ENCODE measurements around the gene ZNF609. TPM values are rescaled to one million over a fixed set of nuclear protein-coding genes. Genes with fewer than 3 reads are reported as not detected.

ZNF609 gene
- total and polyA plus RNA-seq, 4 donors: 5.4 to 46.7 (median 23.6) TPM

DNA sequence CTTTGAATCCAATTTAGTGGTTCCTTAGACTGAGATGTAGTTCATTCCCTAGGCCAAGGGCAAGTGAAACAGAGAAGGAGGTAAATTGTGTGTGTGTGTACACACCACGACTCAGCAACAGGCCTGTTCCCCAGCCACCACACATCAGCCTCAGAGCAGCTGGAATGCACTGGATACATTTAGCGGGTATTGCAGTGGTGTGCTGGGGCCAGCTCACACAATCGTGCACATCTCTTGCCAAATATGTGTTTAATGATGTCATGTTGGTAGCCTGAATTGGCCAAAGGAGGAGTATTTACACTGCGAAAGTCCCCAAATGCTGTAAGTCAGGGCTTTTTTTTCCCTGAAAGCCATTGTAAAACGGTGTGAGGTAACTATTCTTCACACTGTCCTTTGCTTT lies 232.8 kb downstream of the ZNF609 start:
- 2 to 3% methylated on average over 5 of the region's 5 CpGs for WGBS, 2 donors
- ATAC-seq (ENCODE audit: low FRiP score) (peak; percentile 79), DNase-seq (peak; percentile 76 to 83)
- no peak overlapping the region for H3K4me3 ChIP-seq (ENCODE audit: low read length in 2 of 2)
- peak overlapping the region in 1 of 2 donors; percentile 5 for H3K27ac ChIP-seq (ENCODE audit: low read depth in 1 of 2, low read length in 2 of 2)
- intact Hi-C loops (cut with DNase I): no loop called here
- H3K4me1 ChIP-seq (ENCODE audit: control insufficient read depth in 1 of 2, insufficient read depth in 2 of 2, low read length in 2 of 2): peaks cover 5 to 7% of the 10 kb centered on the region in 2 donors
- no peaks in the 10 kb centered on the region for H3K9me3 ChIP-seq (ENCODE audit: control insufficient read depth, low read length)
- H3K27me3 ChIP-seq (ENCODE audit: control insufficient read depth in 1 of 2, insufficient read depth in 2 of 2, low read length in 1 of 2): no peaks in the 10 kb centered on the region
- peaks cover 5 to 6% of the 10 kb centered on the region in 2 donors for H3K36me3 ChIP-seq (ENCODE audit: control insufficient read depth in 1 of 2, insufficient read depth in 2 of 2, low read length in 1 of 2)

DNA sequence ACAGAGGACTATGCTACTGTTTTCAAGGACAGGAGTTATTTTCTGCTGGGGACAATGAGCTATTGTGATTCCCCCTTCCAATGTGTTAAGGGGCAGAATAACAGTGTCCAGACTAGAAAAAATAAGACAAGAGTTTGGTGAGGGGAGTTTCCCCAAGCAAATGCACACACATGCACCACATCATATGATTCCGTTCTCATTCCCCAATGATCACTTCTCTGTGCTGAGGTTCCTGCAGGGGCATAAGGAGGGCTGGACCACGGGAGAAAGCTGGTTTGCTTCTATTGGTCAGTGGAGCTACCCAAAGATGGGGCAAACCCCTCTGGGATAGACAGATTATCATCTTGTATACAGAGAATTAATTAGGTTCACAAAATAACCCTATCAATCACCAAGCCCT lies 234.4 kb downstream of the ZNF609 start:
- WGBS, 2 donors: 72 to 78% methylated on average over 2 of the region's 2 CpGs
- Histone ChIP-seq H3K36me3 (ENCODE audit: control insufficient read depth in 1 of 2, insufficient read depth in 2 of 2, low read length in 1 of 2) (peaks cover 0 to 3% of the 10 kb centered on the region in 2 donors), H3K27ac (ENCODE audit: low read depth in 1 of 2, low read length in 2 of 2) (peak overlapping the region in 1 of 2 donors; percentile 26), H3K27me3 (ENCODE audit: control insufficient read depth in 1 of 2, insufficient read depth in 2 of 2, low read length in 1 of 2) (no peaks in the 10 kb centered on the region), H3K9me3 (ENCODE audit: control insufficient read depth, low read length) (no peaks in the 10 kb centered on the region), H3K4me3 (ENCODE audit: low read length in 2 of 2) (no peak overlapping the region), H3K4me1 (ENCODE audit: control insufficient read depth in 1 of 2, insufficient read depth in 2 of 2, low read length in 2 of 2) (peaks cover 5 to 14% of the 10 kb centered on the region in 2 donors)
- ATAC-seq (ENCODE audit: low FRiP score): no peak
- intact Hi-C loops (cut with DNase I): no loop called here
- DNase-seq: peak in 1 of 2 donors; percentile 11

GRCh38 chr15:64695561-64695992 lies 235.2 kb downstream of the ZNF609 start:
- intact Hi-C loops (cut with DNase I): no loop called here
- Histone ChIP-seq H3K36me3 (ENCODE audit: control insufficient read depth in 1 of 2, insufficient read depth in 2 of 2, low read length in 1 of 2) (no peaks in the 10 kb centered on the region), H3K27ac (ENCODE audit: low read depth in 1 of 2, low read length in 2 of 2) (no peak overlapping the region), H3K9me3 (ENCODE audit: control insufficient read depth, low read length) (no peaks in the 10 kb centered on the region), H3K4me3 (ENCODE audit: low read length in 2 of 2) (no peak overlapping the region), H3K27me3 (ENCODE audit: control insufficient read depth in 1 of 2, insufficient read depth in 2 of 2, low read length in 1 of 2) (no peaks in the 10 kb centered on the region), H3K4me1 (ENCODE audit: control insufficient read depth in 1 of 2, insufficient read depth in 2 of 2, low read length in 2 of 2) (peaks cover 9 to 14% of the 10 kb centered on the region in 2 donors)
- WGBS, 2 donors: 53 to 56% methylated on average over 6 of the region's 6 CpGs
- ATAC-seq (ENCODE audit: low FRiP score): no peak
- peak in 1 of 2 donors; percentile 68 for DNase-seq

- Histone ChIP-seq H3K4me3 (ENCODE audit: low read length in 2 of 2) (no peak overlapping the region), H3K4me1 (ENCODE audit: control insufficient read depth in 1 of 2, insufficient read depth in 2 of 2, low read length in 2 of 2) (peaks cover 9 to 14% of the 10 kb centered on the region in 2 donors), H3K27me3 (ENCODE audit: control insufficient read depth in 1 of 2, insufficient read depth in 2 of 2, low read length in 1 of 2) (no peaks in the 10 kb centered on the region), H3K9me3 (ENCODE audit: control insufficient read depth, low read length) (no peaks in the 10 kb centered on the region), H3K27ac (ENCODE audit: low read depth in 1 of 2, low read length in 2 of 2) (no peak overlapping the region), H3K36me3 (ENCODE audit: control insufficient read depth in 1 of 2, insufficient read depth in 2 of 2, low read length in 1 of 2) (no peaks in the 10 kb centered on the region)
- intact Hi-C loops (cut with DNase I): no loop called here
- ATAC-seq (ENCODE audit: low FRiP score): no peak
- 50 to 66% methylated on average over 3 of the region's 3 CpGs for WGBS, 2 donors
- no peak for DNase-seq
Observed at GRCh38 chr15:64696481-64696880, 236.1 kb downstream of the ZNF609 start.

DNA sequence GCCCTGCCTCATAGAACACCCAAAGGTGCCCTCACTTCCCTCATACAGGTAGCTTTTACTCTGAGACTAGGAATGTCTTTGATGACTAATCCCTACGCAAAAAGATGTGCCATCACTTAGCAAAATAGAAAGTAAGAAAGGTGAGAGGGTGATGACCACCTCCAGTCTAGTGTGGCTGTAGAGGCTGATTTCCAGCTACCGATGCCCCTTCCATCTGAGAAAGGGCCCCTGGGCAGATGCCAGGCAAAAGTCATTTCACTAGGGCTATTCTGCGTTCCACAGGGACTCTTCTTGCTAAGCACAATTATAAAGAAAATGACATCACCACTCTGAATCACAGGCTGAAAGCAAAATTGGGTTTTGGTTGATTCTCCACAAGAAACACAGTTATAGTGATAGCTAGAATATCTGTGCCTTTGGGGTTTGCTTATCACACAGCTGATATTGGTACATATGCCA lies 237.6 kb downstream of the ZNF609 start:
- peaks cover 8 to 14% of the 10 kb centered on the region in 2 donors for H3K4me1 ChIP-seq (ENCODE audit: control insufficient read depth in 1 of 2, insufficient read depth in 2 of 2, low read length in 2 of 2)
- H3K4me3 ChIP-seq (ENCODE audit: low read length in 2 of 2): no peak overlapping the region
- H3K9me3 ChIP-seq (ENCODE audit: control insufficient read depth, low read length): no peaks in the 10 kb centered on the region
- ATAC-seq (ENCODE audit: low FRiP score) (no peak), DNase-seq (peak; percentile 46 to 76)
- intact Hi-C loops (cut with DNase I): no loop called here
- H3K27me3 ChIP-seq (ENCODE audit: control insufficient read depth in 1 of 2, insufficient read depth in 2 of 2, low read length in 1 of 2): no peaks in the 10 kb centered on the region
- H3K36me3 ChIP-seq (ENCODE audit: control insufficient read depth in 1 of 2, insufficient read depth in 2 of 2, low read length in 1 of 2): no peaks in the 10 kb centered on the region
- peak overlapping the region; percentile 28 to 58 for H3K27ac ChIP-seq (ENCODE audit: low read depth in 1 of 2, low read length in 2 of 2)
- 20 to 28% methylated on average over 3 of the region's 3 CpGs for WGBS, 2 donors

DNA sequence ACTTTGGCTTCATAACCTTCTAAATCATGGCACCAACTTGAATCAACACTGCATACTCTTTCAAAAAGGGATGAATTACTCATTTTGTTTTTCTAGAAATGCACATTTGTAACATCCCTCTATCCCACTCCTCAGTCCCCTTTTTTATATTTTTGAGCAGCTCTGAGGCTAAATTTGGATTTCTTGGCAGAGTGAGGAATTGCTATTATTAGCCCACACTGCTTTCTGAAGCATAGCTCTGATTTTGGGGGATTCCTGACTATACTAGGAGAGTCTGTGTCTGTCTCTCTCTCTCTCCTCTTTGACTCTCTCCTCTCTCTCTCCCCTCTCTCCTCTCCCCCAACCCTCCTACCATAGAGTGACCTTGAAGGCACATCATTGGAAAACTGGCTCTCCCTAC lies 238.4 kb downstream of the ZNF609 start:
- Histone ChIP-seq H3K4me1 (ENCODE audit: control insufficient read depth in 1 of 2, insufficient read depth in 2 of 2, low read length in 2 of 2) (peaks cover 7 to 14% of the 10 kb centered on the region in 2 donors), H3K27ac (ENCODE audit: low read depth in 1 of 2, low read length in 2 of 2) (peak overlapping the region; percentile 26 to 80), H3K36me3 (ENCODE audit: control insufficient read depth in 1 of 2, insufficient read depth in 2 of 2, low read length in 1 of 2) (no peaks in the 10 kb centered on the region), H3K4me3 (ENCODE audit: low read length in 2 of 2) (no peak overlapping the region), H3K9me3 (ENCODE audit: control insufficient read depth, low read length) (no peaks in the 10 kb centered on the region), H3K27me3 (ENCODE audit: control insufficient read depth in 1 of 2, insufficient read depth in 2 of 2, low read length in 1 of 2) (no peaks in the 10 kb centered on the region)
- intact Hi-C loops (cut with DNase I): no loop called here
- no peak for ATAC-seq (ENCODE audit: low FRiP score)
- no peak for DNase-seq

DNA sequence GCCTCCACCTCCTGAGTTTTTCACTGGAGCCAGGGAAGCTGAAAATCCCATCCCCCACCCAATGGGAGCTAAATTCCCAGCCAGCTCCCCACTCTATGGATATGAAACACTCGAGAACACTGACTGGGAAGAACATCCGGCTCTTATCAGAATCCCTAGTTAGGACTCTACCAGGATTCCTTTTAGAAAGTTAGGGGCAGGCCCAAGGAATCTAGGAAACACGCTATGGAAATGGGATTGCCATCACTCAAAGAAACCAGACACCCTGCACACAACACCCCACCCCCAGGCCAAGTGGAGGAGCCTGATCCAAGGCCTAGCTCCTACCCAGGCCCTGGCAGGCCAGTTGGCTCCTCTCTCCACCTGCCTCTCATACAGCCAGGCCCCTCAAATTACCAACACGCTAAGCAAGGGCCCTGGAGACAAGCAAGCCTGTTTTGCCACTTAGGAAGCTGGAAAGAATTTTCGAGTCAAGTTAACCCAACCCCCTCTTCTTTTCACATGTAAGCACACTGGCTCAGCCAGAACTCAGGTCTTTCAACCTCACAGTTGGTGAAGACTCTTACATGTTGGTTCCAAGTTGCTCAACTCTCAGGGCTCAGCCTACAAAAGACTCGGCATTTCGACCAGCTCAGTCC lies 239.5 kb downstream of the ZNF609 start:
- intact Hi-C loops (cut with DNase I): no loop called here
- H3K4me3 ChIP-seq (ENCODE audit: low read length in 2 of 2): no peak overlapping the region

DNA sequence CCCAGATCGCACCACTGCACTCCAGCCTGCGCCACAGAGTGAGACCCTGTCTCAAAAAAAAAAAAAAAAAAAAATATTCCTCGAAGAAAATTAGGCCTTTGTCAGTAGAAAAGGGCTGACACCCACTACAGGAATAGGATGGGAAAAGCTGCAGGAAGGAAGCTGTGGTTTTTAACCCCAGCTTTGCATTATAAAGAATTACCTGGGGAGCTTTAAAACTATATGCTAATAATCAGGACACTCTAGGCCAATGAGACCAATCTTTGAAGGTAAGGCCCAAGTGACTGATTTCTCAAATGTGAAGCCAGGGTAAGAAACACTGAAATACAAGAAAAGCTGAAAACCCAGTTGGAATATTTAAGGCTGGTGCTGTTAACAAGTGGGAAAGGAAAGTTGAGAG lies 240.7 kb downstream of the ZNF609 start:
- intact Hi-C loops (cut with DNase I): no loop called here
- Histone ChIP-seq H3K4me1 (ENCODE audit: control insufficient read depth in 1 of 2, insufficient read depth in 2 of 2, low read length in 2 of 2) (peaks cover 7 to 14% of the 10 kb centered on the region in 2 donors), H3K9me3 (ENCODE audit: control insufficient read depth, low read length) (no peaks in the 10 kb centered on the region), H3K27ac (ENCODE audit: low read depth in 1 of 2, low read length in 2 of 2) (no peak overlapping the region), H3K4me3 (ENCODE audit: low read length in 2 of 2) (no peak overlapping the region), H3K27me3 (ENCODE audit: control insufficient read depth in 1 of 2, insufficient read depth in 2 of 2, low read length in 1 of 2) (no peaks in the 10 kb centered on the region), H3K36me3 (ENCODE audit: control insufficient read depth in 1 of 2, insufficient read depth in 2 of 2, low read length in 1 of 2) (no peaks in the 10 kb centered on the region)
- ATAC-seq (ENCODE audit: low FRiP score): no peak
- WGBS, 2 donors: 27 to 29% methylated on average over 3 of the region's 3 CpGs
- DNase-seq: no peak

More for the DNA sequence above, 239.5 kb downstream of the ZNF609 start:
- peaks cover 7 to 14% of the 10 kb centered on the region in 2 donors for H3K4me1 ChIP-seq (ENCODE audit: control insufficient read depth in 1 of 2, insufficient read depth in 2 of 2, low read length in 2 of 2)
- peak; percentile 28 for ATAC-seq (ENCODE audit: low FRiP score)
- no peaks in the 10 kb centered on the region for H3K36me3 ChIP-seq (ENCODE audit: control insufficient read depth in 1 of 2, insufficient read depth in 2 of 2, low read length in 1 of 2)
- no peaks in the 10 kb centered on the region for H3K27me3 ChIP-seq (ENCODE audit: control insufficient read depth in 1 of 2, insufficient read depth in 2 of 2, low read length in 1 of 2)
- no peaks in the 10 kb centered on the region for H3K9me3 ChIP-seq (ENCODE audit: control insufficient read depth, low read length)
- peak overlapping the region; percentile 80 to 85 for H3K27ac ChIP-seq (ENCODE audit: low read depth in 1 of 2, low read length in 2 of 2)
- peak; percentile 55 to 75 for DNase-seq
- 4 to 5% methylated on average over 7 of the region's 7 CpGs for WGBS, 2 donors
